ENCODE data around the gene HOXD9. TPM values are rescaled to one million over a fixed set of nuclear protein-coding genes. Genes with fewer than 3 reads are reported as not detected.

HOXD9 gene
- total and polyA plus RNA-seq, 8 donors, result 0.18 to 0.76 (median 0.49) TPM; not detected in 4

GRCh38 chr2:176157499-176158185 lies 35.1 kb downstream of the HOXD9 start:
- Histone ChIP-seq H3K36me3 (no peaks in the 10 kb centered on the region), H3K9me3 (peaks cover 0 to 8% (median 0%) of the 10 kb centered on the region in 4 donors), H3K4me3 (peak overlapping the region; percentile 14 to 39 (median 23)), H3K27ac (no peak overlapping the region), H3K27me3 (peaks cover 30 to 100% (median 99%) of the 10 kb centered on the region in 3 donors), H3K4me1 (peaks cover 12 to 59% (median 36%) of the 10 kb centered on the region in 4 donors)
- intact Hi-C loops (cut with DNase I; ENCODE audit: low total_unique reads), result no loop called here
- WGBS, 5 donors, result 4 to 15% (median 8%) methylated on average over 41 to 43 of the region's 43 CpGs
- DNase-seq, result no peak
- TF ChIP-seq POLR2A (IDR thresholded peaks at IDR 0.05), result no peak
- no peak for TF ChIP-seq POLR2AphosphoS5 (IDR thresholded peaks at IDR 0.05)
- no peak for TF ChIP-seq EP300 (IDR thresholded peaks at IDR 0.05)
- no peak for TF ChIP-seq CTCF (IDR thresholded peaks at IDR 0.05)

- TF ChIP-seq EP300 (IDR thresholded peaks at IDR 0.05) (no peak), POLR2A (IDR thresholded peaks at IDR 0.05) (no peak), CTCF (IDR thresholded peaks at IDR 0.05) (no peak), POLR2AphosphoS5 (IDR thresholded peaks at IDR 0.05) (no peak)
- Histone ChIP-seq H3K27me3 (peaks cover 31 to 100% (median 99%) of the 10 kb centered on the region in 3 donors), H3K27ac (no peak overlapping the region), H3K9me3 (peaks cover 0 to 8% (median 0%) of the 10 kb centered on the region in 4 donors), H3K36me3 (no peaks in the 10 kb centered on the region), H3K4me1 (peaks cover 12 to 61% (median 35%) of the 10 kb centered on the region in 4 donors), H3K4me3 (peak overlapping the region; percentile 8 to 39 (median 23))
- DNase-seq, result no peak
- 6 to 14% (median 10%) methylated on average over 22 of the region's 22 CpGs for WGBS, 5 donors
- intact Hi-C loops (cut with DNase I; ENCODE audit: low total_unique reads), result no loop called here
Measured at GRCh38 chr2:176158186-176158591, 35.7 kb downstream of the HOXD9 start.

- Histone ChIP-seq H3K27ac (no peak overlapping the region), H3K9me3 (peaks cover 0 to 8% (median 0%) of the 10 kb centered on the region in 4 donors), H3K4me3 (peak overlapping the region in 1 of 4 donors; percentile 2), H3K4me1 (peaks cover 12 to 61% (median 35%) of the 10 kb centered on the region in 4 donors), H3K27me3 (peaks cover 37 to 100% (median 99%) of the 10 kb centered on the region in 3 donors), H3K36me3 (no peaks in the 10 kb centered on the region)
- WGBS, 5 donors, result 9 to 24% (median 12%) methylated on average over 26 to 39 of the region's 39 CpGs
- intact Hi-C loops (cut with DNase I; ENCODE audit: low total_unique reads), result no loop called here
- TF ChIP-seq EP300 (IDR thresholded peaks at IDR 0.05) (no peak), CTCF (IDR thresholded peaks at IDR 0.05) (no peak), POLR2A (IDR thresholded peaks at IDR 0.05) (no peak), POLR2AphosphoS5 (IDR thresholded peaks at IDR 0.05) (no peak)
- no peak for DNase-seq
Measured at GRCh38 chr2:176158855-176159662, 36.5 kb downstream of the HOXD9 start.

- Histone ChIP-seq H3K27ac (no peak overlapping the region), H3K36me3 (no peaks in the 10 kb centered on the region), H3K4me3 (peak overlapping the region in 2 of 4 donors; percentile 2 to 6), H3K27me3 (peaks cover 44 to 100% (median 99%) of the 10 kb centered on the region in 3 donors), H3K4me1 (peaks cover 12 to 65% (median 37%) of the 10 kb centered on the region in 4 donors), H3K9me3 (peaks cover 0 to 14% (median 3%) of the 10 kb centered on the region in 4 donors)
- no peak for DNase-seq
- WGBS, 5 donors, result 7 to 28% (median 10%) methylated on average over 19 to 44 of the region's 44 CpGs
- TF ChIP-seq EP300 (IDR thresholded peaks at IDR 0.05), result no peak
- TF ChIP-seq POLR2AphosphoS5 (IDR thresholded peaks at IDR 0.05), result no peak
- TF ChIP-seq POLR2A (IDR thresholded peaks at IDR 0.05), result no peak
- no peak for TF ChIP-seq CTCF (IDR thresholded peaks at IDR 0.05)
- intact Hi-C loops (cut with DNase I; ENCODE audit: low total_unique reads), result no loop called here
Measured at GRCh38 chr2:176159663-176160250, 37.2 kb downstream of the HOXD9 start.

All from stomach (tissue), 9 donors.